ENCODE measurements around the gene PHTF2.
A peak's percentile ranks its signal among the peaks of the same experiment; 100 is the strongest.
"Not testable (repeated sequence)": the region's sequence is repeated elsewhere in the genome, so short reads cannot be mapped to it uniquely, and the experiment has no call there.

The PHTF2 gene

GRCh38 chr7:77993838-77994237, 195.3 kb downstream of the PHTF2 start:
- no peaks in the 10 kb centered on the region for H3K4me1 Mint-ChIP-seq

GRCh38 chr7:77995717-77996116, 197.1 kb downstream of the PHTF2 start:
- H3K27ac Mint-ChIP-seq: no peak overlapping the region
- ATAC-seq (no peak), DNase-seq (no peak)
- no peak overlapping the region for H3K4me3 Mint-ChIP-seq
- H3K4me1 Mint-ChIP-seq: no peaks in the 10 kb centered on the region
- H3K27me3 Mint-ChIP-seq: no peaks in the 10 kb centered on the region
- H3K9me3 Mint-ChIP-seq: peaks cover 0 to 5% of the 10 kb centered on the region in 2 donors

More at GRCh38 chr7:77993838-77994237, 195.3 kb downstream of the PHTF2 start:
- no peak overlapping the region for H3K27ac Mint-ChIP-seq
- DNase-seq (no peak), ATAC-seq (no peak)
- no peaks in the 10 kb centered on the region for H3K27me3 Mint-ChIP-seq
- H3K9me3 Mint-ChIP-seq: no peaks in the 10 kb centered on the region
- no peak overlapping the region for H3K4me3 Mint-ChIP-seq

DNA sequence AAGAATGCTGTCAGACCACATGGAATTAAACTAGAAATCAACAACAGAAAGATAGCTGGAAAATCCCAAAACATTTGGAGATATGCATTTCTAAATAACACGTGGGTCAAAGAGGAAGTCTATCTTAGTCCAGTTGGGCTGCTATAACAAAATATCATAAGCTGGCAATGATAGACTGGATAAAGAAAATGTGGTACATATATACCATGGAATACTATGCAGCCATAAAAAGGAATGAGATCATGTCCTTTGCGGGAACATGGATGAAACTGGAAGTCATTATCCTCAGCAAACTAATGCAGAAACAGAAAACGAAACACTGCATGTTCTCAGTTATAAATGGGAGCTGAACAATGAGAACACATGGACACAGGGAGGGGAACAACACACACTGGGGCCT, 200.6 kb downstream of the PHTF2 start:
- not testable (repeated sequence) for H3K4me1 Mint-ChIP-seq, H3K27ac Mint-ChIP-seq, ATAC-seq, H3K4me3 Mint-ChIP-seq, DNase-seq, H3K27me3 Mint-ChIP-seq, H3K9me3 Mint-ChIP-seq

DNA sequence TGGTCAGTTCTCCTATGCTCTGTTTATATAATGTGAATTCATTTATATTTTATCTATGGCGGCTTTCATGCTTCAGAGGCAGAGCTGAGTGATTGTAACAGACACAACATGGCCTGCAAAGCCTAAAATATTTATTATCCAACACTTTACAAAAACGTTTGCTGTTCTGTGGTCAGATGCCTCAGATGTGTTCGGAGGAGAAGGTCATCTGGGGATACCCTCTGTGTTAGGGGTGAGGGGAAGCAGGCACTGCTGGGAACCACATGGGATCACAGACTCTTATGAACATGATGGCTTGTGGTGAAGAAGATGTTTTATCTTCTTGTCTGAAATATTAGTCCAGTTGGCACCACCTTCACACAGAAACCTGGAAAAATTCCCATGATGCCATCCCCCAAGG, 203.4 kb downstream of the PHTF2 start:
- H3K9me3 Mint-ChIP-seq: peaks cover 0 to 8% of the 10 kb centered on the region in 2 donors
- ATAC-seq (no peak), DNase-seq (no peak)
- no peak overlapping the region for H3K4me3 Mint-ChIP-seq
- no peak overlapping the region for H3K27ac Mint-ChIP-seq
- H3K27me3 Mint-ChIP-seq: no peaks in the 10 kb centered on the region
- no peaks in the 10 kb centered on the region for H3K4me1 Mint-ChIP-seq

GRCh38 chr7:78002715-78003114, 204.1 kb downstream of the PHTF2 start:
- no peaks in the 10 kb centered on the region for H3K27me3 Mint-ChIP-seq

GRCh38 chr7:78006063-78006755, 207.6 kb downstream of the PHTF2 start:
- Mint-ChIP-seq H3K9me3 (peaks cover 0 to 3% of the 10 kb centered on the region in 2 donors), H3K4me3 (no peak overlapping the region), H3K27ac (no peak overlapping the region), H3K27me3 (no peaks in the 10 kb centered on the region), H3K4me1 (no peaks in the 10 kb centered on the region)
- ATAC-seq (peak; percentile 28), DNase-seq (no peak)

More at GRCh38 chr7:78002715-78003114, 204.1 kb downstream of the PHTF2 start:
- Mint-ChIP-seq H3K4me1 (no peaks in the 10 kb centered on the region), H3K4me3 (no peak overlapping the region), H3K9me3 (peaks cover 0 to 8% of the 10 kb centered on the region in 2 donors), H3K27ac (no peak overlapping the region)
- DNase-seq (no peak), ATAC-seq (no peak)

Data from stimulated activated naive CD8-positive, alpha-beta T cell treated with anti-CD3 and anti-CD28 coated beads, Interleukin-15, amount 100 ng/mL, for 72 hours (primary cell).